A549 (cell line): ENCODE measurements around the gene TCF3.

Experiments used
- EP300 ChIP-seq, 2 experiments: fragments of >200 bp; sonication (Bioruptor Twin); formaldehyde crosslinking; IDR thresholded peaks; 2 replicates in 1 of 2; 3 replicates in 1 of 2; pipeline ENCODE4 v1.6.1; 2016 to 2017
- FOSL2 ChIP-seq, 2 experiments: fragments of 450-650 bp in 1 of 2; fragments of >200 bp in 1 of 2; sonication (Bioruptor Twin) in 1 of 2; formaldehyde crosslinking; IDR thresholded peaks; 2 replicates each; pipeline versions ENCODE4 v1.5.0 to v1.6.1; 2016 to 2020; ENCODE audit warnings: mild to moderate bottlenecking in 1 of 2, moderate library complexity in 1 of 2
- KDM1A ChIP-seq: fragments of 200-600 bp; sonication (generic); IDR thresholded peaks from 2 replicates; pipeline ENCODE4 v1.6.1; 2016; ENCODE audit warnings: low read depth, mild to moderate bottlenecking
- MAX ChIP-seq: IDR thresholded peaks from 2 replicates; pipeline ENCODE4 v1.6.1; 2012
- POLR2A ChIP-seq: IDR thresholded peaks from 2 replicates; pipeline ENCODE4 v1.6.1; 2012; ENCODE audit warnings: mild to moderate bottlenecking, low read length
- RCOR1 ChIP-seq: fragments of 150-350 bp; IDR thresholded peaks from 2 replicates; pipeline ENCODE4 v1.6.1; 2014; ENCODE audit warnings: antibody characterized with exemption, low read length, low read depth
- TF ChIP-seq, protein P1 (sequence below): fragments of >200 bp; sonication (Bioruptor Twin); formaldehyde crosslinking; IDR thresholded peaks from 3 replicates; pipeline ENCODE4 v1.5.1; 2016

- TF ChIP-seq MAX (no peak), KDM1A (no peak), POLR2A (no peak), EP300 (IDR thresholded peaks at IDR 0.05) (no peak), RCOR1 (no peak), FOSL2 (IDR thresholded peaks at IDR 0.05) (no peak), FOSL2 (CRISPR knock-in tag; IDR thresholded peaks at IDR 0.05) (no peak)
- TF ChIP-seq, protein P1, sequence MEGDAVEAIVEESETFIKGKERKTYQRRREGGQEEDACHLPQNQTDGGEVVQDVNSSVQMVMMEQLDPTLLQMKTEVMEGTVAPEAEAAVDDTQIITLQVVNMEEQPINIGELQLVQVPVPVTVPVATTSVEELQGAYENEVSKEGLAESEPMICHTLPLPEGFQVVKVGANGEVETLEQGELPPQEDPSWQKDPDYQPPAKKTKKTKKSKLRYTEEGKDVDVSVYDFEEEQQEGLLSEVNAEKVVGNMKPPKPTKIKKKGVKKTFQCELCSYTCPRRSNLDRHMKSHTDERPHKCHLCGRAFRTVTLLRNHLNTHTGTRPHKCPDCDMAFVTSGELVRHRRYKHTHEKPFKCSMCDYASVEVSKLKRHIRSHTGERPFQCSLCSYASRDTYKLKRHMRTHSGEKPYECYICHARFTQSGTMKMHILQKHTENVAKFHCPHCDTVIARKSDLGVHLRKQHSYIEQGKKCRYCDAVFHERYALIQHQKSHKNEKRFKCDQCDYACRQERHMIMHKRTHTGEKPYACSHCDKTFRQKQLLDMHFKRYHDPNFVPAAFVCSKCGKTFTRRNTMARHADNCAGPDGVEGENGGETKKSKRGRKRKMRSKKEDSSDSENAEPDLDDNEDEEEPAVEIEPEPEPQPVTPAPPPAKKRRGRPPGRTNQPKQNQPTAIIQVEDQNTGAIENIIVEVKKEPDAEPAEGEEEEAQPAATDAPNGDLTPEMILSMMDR = no peak
Observed at GRCh38 chr19:1630012-1630411, 22.4 kb downstream of the TCF3 start.
